IMR-90 (cell line): Measurements from ENCODE around the gene ARTN. TPM values are rescaled to one million over a fixed set of nuclear protein-coding genes. Genes with fewer than 3 reads are reported as not detected.

Experiments
- ATAC-seq: fragments of 200-7000 bp; cut with Tn5 transposase; 2 replicates; pipeline ENCODE4 v1.9.1; 2020; ENCODE audit warnings: low read depth, mild to moderate bottlenecking, moderate library complexity
- BruUV-seq: library from RNA; stranded (reverse); fragments of 400-500 nt; replicated peaks from 2 replicates; lab custom pipeline; 2021; lab: Mats Ljungman, UMichigan
- CTCF ChIA-PET: fragments of 300-600 bp; formaldehyde crosslinking; extraction: SDS; loops from one replicate; lab custom pipeline; 2021; ENCODE audit warnings: antibody characterized with exemption; lab: Yijun Ruan, JAX
- POLR2A ChIA-PET: fragments of 300-600 bp; sonication (Branson Sonifier 250); formaldehyde crosslinking; loops from one replicate; lab custom pipeline; 2022; ENCODE audit warnings: antibody characterized with exemption; ENCODE audit not compliant: unreplicated experiment; lab: Charles Lee
- DNase-seq: peaks from one replicate; pipeline ENCODE4 v3.0.0; 2013
- H2AFZ ChIP-seq: replicated peaks from 2 replicates; pipeline ENCODE3; 2013; ENCODE audit warnings: low read length, mild to moderate bottlenecking; ENCODE audit not compliant: poor library complexity
- H2AK5ac ChIP-seq: 2 replicates; pipeline ENCODE4 v1.6.1; 2013; ENCODE audit warnings: low read depth, low read length, inconsistent platforms
- H2AK9ac ChIP-seq: replicated peaks from 2 replicates; pipeline ENCODE3; 2013; ENCODE audit warnings: mild to moderate bottlenecking, low read depth, low read length, moderate library complexity; ENCODE audit not compliant: poor library complexity
- H2BK120ac ChIP-seq: 2 replicates; pipeline ENCODE4 v1.6.1; 2013; ENCODE audit warnings: low read depth, low read length, inconsistent platforms
- H2BK15ac ChIP-seq: 3 replicates; pipeline ENCODE4 v1.6.1; 2013; ENCODE audit warnings: low read depth, low read length, inconsistent platforms
- H2BK20ac ChIP-seq: 2 replicates; pipeline ENCODE4 v1.6.1; 2013; ENCODE audit warnings: low read depth, mild to moderate bottlenecking, inconsistent platforms, low read length, moderate library complexity
- H2BK5ac ChIP-seq: 2 replicates; pipeline ENCODE4 v1.6.1; 2013; ENCODE audit warnings: mild to moderate bottlenecking, low read depth, low read length, inconsistent platforms; ENCODE audit not compliant: poor library complexity, severe bottlenecking
- H3K14ac ChIP-seq: replicated peaks from 2 replicates; pipeline ENCODE4 v1.6.1; 2013; ENCODE audit warnings: low read depth, low read length, inconsistent platforms
- H3K18ac ChIP-seq: 2 replicates; pipeline ENCODE4 v1.6.1; 2013; ENCODE audit warnings: low read depth, low read length, control low read depth
- H3K23ac ChIP-seq: 2 replicates; pipeline ENCODE4 v1.6.1; 2013; ENCODE audit warnings: low read depth, low read length, inconsistent platforms
- H3K27ac ChIP-seq: 2 replicates; pipeline ENCODE4 v1.5.1; 2013; ENCODE audit warnings: mild to moderate bottlenecking, control low read depth, low read length; ENCODE audit not compliant: insufficient read depth
- H3K27me3 ChIP-seq: 2 replicates; pipeline ENCODE4 v1.6.1; 2013; ENCODE audit warnings: low read length; ENCODE audit not compliant: control insufficient read depth, insufficient read depth
- H3K36me3 ChIP-seq: 2 replicates; pipeline ENCODE4 v1.6.1; 2013; ENCODE audit warnings: low read length, mixed read lengths; ENCODE audit not compliant: control insufficient read depth, insufficient read depth
- H3K4ac ChIP-seq: 2 replicates; pipeline ENCODE4 v1.6.1; 2013; ENCODE audit warnings: low read depth, low read length, inconsistent platforms
- H3K4me1 ChIP-seq: 2 replicates; pipeline ENCODE4 v1.6.1; 2013; ENCODE audit warnings: low read length, mixed read lengths; ENCODE audit not compliant: control insufficient read depth, insufficient read depth
- H3K4me2 ChIP-seq: 2 replicates; pipeline ENCODE4 v1.6.1; 2013; ENCODE audit warnings: low read depth, mild to moderate bottlenecking, control low read depth, low read length, moderate library complexity
- H3K4me3 ChIP-seq: 2 replicates; pipeline ENCODE4 v1.5.1; 2013; ENCODE audit warnings: low read depth, mild to moderate bottlenecking, control low read depth, low read length, moderate library complexity; ENCODE audit not compliant: insufficient read depth
- H3K56ac ChIP-seq: 2 replicates; pipeline ENCODE4 v1.6.1; 2013; ENCODE audit warnings: low read length, inconsistent platforms; ENCODE audit not compliant: insufficient read depth; ENCODE audit errors: extremely low read depth
- H3K79me1 ChIP-seq, 2 experiments: 2 replicates each; pipeline ENCODE4 v1.6.1; 2013; ENCODE audit warnings: low read length in 2 of 2, inconsistent platforms in 1 of 2, low read depth in 1 of 2
- H3K9ac ChIP-seq: 2 replicates; pipeline ENCODE4 v1.6.1; 2013; ENCODE audit warnings: low read depth, low read length, control low read depth
- H3K9me1 ChIP-seq: 2 replicates; pipeline ENCODE4 v1.6.1; 2013; ENCODE audit warnings: low read length, inconsistent platforms; ENCODE audit not compliant: insufficient read depth
- H3K9me3 ChIP-seq: 2 replicates; pipeline ENCODE4 v1.6.1; 2013; ENCODE audit warnings: low read length; ENCODE audit not compliant: control insufficient read depth, insufficient read depth
- H4K20me1 ChIP-seq: 2 replicates; pipeline ENCODE4 v1.6.1; 2013; ENCODE audit warnings: low read length, inconsistent platforms; ENCODE audit not compliant: insufficient read depth
- H4K5ac ChIP-seq: 2 replicates; pipeline ENCODE4 v1.6.1; 2013; ENCODE audit warnings: mild to moderate bottlenecking, low read depth, low read length, control low read depth
- H4K8ac ChIP-seq, 2 experiments: 2 replicates each; pipeline ENCODE4 v1.6.1; 2013; ENCODE audit warnings: low read depth in 2 of 2, low read length in 2 of 2, control low read depth in 1 of 2, inconsistent platforms in 1 of 2
- H4K91ac ChIP-seq: 2 replicates; pipeline ENCODE4 v1.6.1; 2013; ENCODE audit warnings: low read depth, low read length, inconsistent platforms; ENCODE audit not compliant: insufficient read depth
- FOS ChIP-seq: fragments of 150-350 bp; IDR thresholded peaks from 2 replicates; pipeline ENCODE4 v1.6.1; 2016; ENCODE audit warnings: low read depth, low read length
- POLR2A ChIP-seq: IDR thresholded peaks from 2 replicates; pipeline ENCODE4 v1.6.1; 2012; ENCODE audit warnings: mild to moderate bottlenecking, low read depth, low read length
- WGBS, 2 experiments: methylation state at CpG; one replicate each; pipeline versions ENCODE4 v1.1.5 to v1.1.7; 2013; ENCODE audit warnings: missing lambda C conversion rate in 2 of 2; ENCODE audit not compliant: insufficient read length in 1 of 2; ENCODE audit errors: extremely low coverage in 2 of 2; 5-methylcytosine and 5-hydroxymethylcytosine counted together
- dilution Hi-C: fragments of 300-500 bp; cut with HindIII; formaldehyde crosslinking; loops from one replicate; pipeline ENCODE4 v1.14.3; 2018; ENCODE audit warnings: low sequenced_read_pairs; ENCODE audit not compliant: unreplicated experiment
- in situ Hi-C: fragments of 300-500 bp; cut with MboI; formaldehyde crosslinking; loops from 3 replicates; pipeline ENCODE4 v1.14.3; 2019; ENCODE audit warnings: low sequenced_read_pairs, inconsistent platforms, mixed read lengths
- intact Hi-C: fragments of 100-400 bp; cut with micrococcal nuclease; formaldehyde crosslinking; loops from 2 replicates; pipeline ENCODE4 v1.10.0; 2022
- polyA plus RNA-seq, 3 experiments: library from polyadenylated mRNA; depleted of rRNA; stranded (reverse); fragments of >200 nt; gene quantifications; 2 replicates each; pipeline ENCODE4 v1.2.3, GENCODE V29; 2012; ENCODE audit warnings: low replicate concordance in 1 of 3
- total RNA-seq: library from RNA; depleted of rRNA; stranded (reverse); fragments of >200 nt; gene quantifications from 2 replicates; pipeline ENCODE4 v1.2.3, GENCODE V29; 2012

ARTN gene
- total and polyA plus RNA-seq, 2 of the 4 experiments (the other 2 are of a cell fraction) = 0.29 TPM; not detected in 1

GRCh38 chr1:43977376-43978263 is 44.0 kb downstream of the ARTN start:
- Histone ChIP-seq H3K4me2 (no peak overlapping the region), H3K27me3 (no peaks in the 10 kb centered on the region)

More at GRCh38 chr1:43977376-43978263, 44.0 kb downstream of the ARTN start:
- Histone ChIP-seq H3K23ac (no peak overlapping the region), H3K18ac (no peak overlapping the region), H2AFZ (no peak overlapping the region), H3K4ac (no peak overlapping the region), H3K4me3 (no peak overlapping the region), H3K9ac (no peak overlapping the region), H3K14ac (no peak overlapping the region), H4K91ac (no peak overlapping the region), H2BK15ac (no peak overlapping the region), H3K4me1 (peaks cover 23% of the 10 kb centered on the region), H2BK20ac (no peak overlapping the region), H3K56ac (no peak overlapping the region), H4K8ac (no peak overlapping the region), H2BK120ac (no peak overlapping the region), H4K20me1 (peaks cover 41% of the 10 kb centered on the region), H3K79me1 (peaks cover 43 to 70% of the 10 kb centered on the region in 2 experiments; a peak in 3 of 4 replicates), H2AK5ac (no peak overlapping the region), H2AK9ac (peak overlapping the region; percentile 21), H2BK5ac (no peak overlapping the region), H3K9me3 (no peaks in the 10 kb centered on the region), H3K27ac (no peak overlapping the region), H3K9me1 (peaks cover 42% of the 10 kb centered on the region), H3K36me3 (peaks cover 30% of the 10 kb centered on the region), H4K5ac (no peak overlapping the region)
- WGBS, 2 experiments = 79% methylated on average over 2 of the region's 9 CpGs; no CpG with 5 or more reads in 1 of the 2 experiments
- no TSS peak for BruUV-seq
- DNase-seq (no peak), ATAC-seq (no peak)
- in situ Hi-C loops (no loop called here), dilution Hi-C loops (no loop called here), intact Hi-C loops (no loop called here)
- TF ChIP-seq POLR2A = no peak
- no peak for TF ChIP-seq FOS
- ChIA-PET POLR2A (no interaction called here), CTCF (no interaction called here)
